Neural cell (in vitro differentiated cells): Measurements from ENCODE around the gene POT1.

Source experiments
- EP300 ChIP-seq: fragments of 450-650 bp; conservative IDR thresholded peaks from 2 replicates; pipeline ENCODE4 v1.6.1; 2014; ENCODE audit warnings: antibody characterized with exemption, mild to moderate bottlenecking, moderate library complexity; ENCODE audit not compliant: poor library complexity, severe bottlenecking
- EZH2 ChIP-seq: fragments of 200-600, 300-800 bp; shearing (Covaris generic), sonication (generic); IDR thresholded peaks from 2 replicates; pipeline ENCODE4 v1.6.1; 2014; ENCODE audit warnings: antibody characterized with exemption, low read length, borderline replicate concordance, mild to moderate bottlenecking; ENCODE audit not compliant: insufficient read depth, poor library complexity, severe bottlenecking
- POLR2AphosphoS5 ChIP-seq: IDR thresholded peaks from 2 replicates; pipeline ENCODE4 v1.6.1; 2012
- TF ChIP-seq, protein P1 (sequence below): fragments of 450-650 bp; IDR thresholded peaks from 2 replicates; pipeline ENCODE4 v1.5.1; 2014; ENCODE audit warnings: antibody characterized with exemption, mild to moderate bottlenecking, moderate library complexity; ENCODE audit not compliant: poor library complexity, severe bottlenecking

DNA sequence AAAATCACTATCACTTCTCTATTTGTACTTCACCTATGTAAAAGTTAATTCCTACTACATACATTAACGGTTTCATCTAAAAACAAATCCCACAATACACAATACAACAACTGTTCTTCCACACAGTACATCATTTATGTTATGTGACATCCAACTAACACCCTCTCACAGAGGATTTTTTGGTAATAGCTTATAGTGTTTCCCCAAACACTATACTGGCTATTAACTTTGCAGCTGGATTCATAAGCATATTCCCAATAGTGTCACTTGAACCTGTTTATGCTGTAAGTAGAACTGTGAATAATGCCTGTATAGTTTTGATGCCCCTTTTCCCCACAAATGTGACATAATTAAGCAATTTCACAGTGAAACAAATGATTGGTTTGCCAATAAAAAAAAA, 49.9 kb downstream of the POT1 start:
- TF ChIP-seq, protein P1, sequence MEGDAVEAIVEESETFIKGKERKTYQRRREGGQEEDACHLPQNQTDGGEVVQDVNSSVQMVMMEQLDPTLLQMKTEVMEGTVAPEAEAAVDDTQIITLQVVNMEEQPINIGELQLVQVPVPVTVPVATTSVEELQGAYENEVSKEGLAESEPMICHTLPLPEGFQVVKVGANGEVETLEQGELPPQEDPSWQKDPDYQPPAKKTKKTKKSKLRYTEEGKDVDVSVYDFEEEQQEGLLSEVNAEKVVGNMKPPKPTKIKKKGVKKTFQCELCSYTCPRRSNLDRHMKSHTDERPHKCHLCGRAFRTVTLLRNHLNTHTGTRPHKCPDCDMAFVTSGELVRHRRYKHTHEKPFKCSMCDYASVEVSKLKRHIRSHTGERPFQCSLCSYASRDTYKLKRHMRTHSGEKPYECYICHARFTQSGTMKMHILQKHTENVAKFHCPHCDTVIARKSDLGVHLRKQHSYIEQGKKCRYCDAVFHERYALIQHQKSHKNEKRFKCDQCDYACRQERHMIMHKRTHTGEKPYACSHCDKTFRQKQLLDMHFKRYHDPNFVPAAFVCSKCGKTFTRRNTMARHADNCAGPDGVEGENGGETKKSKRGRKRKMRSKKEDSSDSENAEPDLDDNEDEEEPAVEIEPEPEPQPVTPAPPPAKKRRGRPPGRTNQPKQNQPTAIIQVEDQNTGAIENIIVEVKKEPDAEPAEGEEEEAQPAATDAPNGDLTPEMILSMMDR: no peak
- TF ChIP-seq POLR2AphosphoS5 (no peak), EZH2 (no peak), EP300 (no peak)
